GM12878 (cell line): ENCODE data around the gene WFDC6. TPM values are rescaled to one million over a fixed set of nuclear protein-coding genes. Genes with fewer than 3 reads are reported as not detected.

ENCODE experiments used
- ATAC-seq: fragments of 200-7000 bp; cut with Tn5 transposase; 3 replicates; pipeline ENCODE4 v1.9.1; 2020; ENCODE audit warnings: mild to moderate bottlenecking, moderate library complexity
- BruUV-seq: library from RNA; stranded (reverse); fragments of 400-500 nt; replicated peaks from 2 replicates; lab custom pipeline; 2021; lab: Mats Ljungman, UMichigan
- CTCF ChIA-PET: fragments of 300-600 bp; sonication (Branson Sonifier 250); formaldehyde crosslinking; extraction: SDS; loops from one replicate; lab custom pipeline; 2021; ENCODE audit warnings: inconsistent platforms; lab: Yijun Ruan, JAX
- POLR2A ChIA-PET: fragments of 350-600 bp; formaldehyde crosslinking; extraction: SDS; loops from one replicate; lab custom pipeline; 2021; ENCODE audit warnings: inconsistent platforms; lab: Charles Lee
- RAD21 ChIA-PET: fragments of 300-600 bp; sonication (Branson Sonifier 250); formaldehyde crosslinking; loops from one replicate; lab custom pipeline; 2023; ENCODE audit warnings: antibody characterized with exemption; ENCODE audit not compliant: unreplicated experiment; lab: Charles Lee
- SMC1A ChIA-PET: fragments of 300-600 bp; sonication (Branson Sonifier 250); formaldehyde crosslinking; loops from one replicate; lab custom pipeline; 2023; ENCODE audit not compliant: unreplicated experiment, uncharacterized antibody; lab: Charles Lee
- DNase-seq: peaks from one replicate; pipeline ENCODE4 v3.0.0-alpha.2; 2011; ENCODE audit warnings: low read depth, low spot score
- FAIRE-seq: peaks from 3 replicates; lab custom pipeline; 2011; peaks lifted over from hg19 to GRCh38; lab: Jason Lieb, UNC
- H2AFZ ChIP-seq: 2 replicates; pipeline ENCODE4 v1.6.0; 2011; ENCODE audit warnings: low read depth, low read length, control low read depth; ENCODE audit not compliant: control insufficient read depth
- H3K27ac ChIP-seq: 2 replicates; pipeline ENCODE4 v1.5.1; 2011; ENCODE audit warnings: control low read depth; ENCODE audit not compliant: control insufficient read depth, insufficient read depth
- H3K27me3 ChIP-seq, 2 experiments: replicated peaks in 1 of 2; 2 replicates each; pipeline versions ENCODE4 v1.6.0 to v1.6.1; 2011; ENCODE audit warnings: low read length in 1 of 2; ENCODE audit not compliant: control insufficient read depth in 2 of 2, insufficient read depth in 2 of 2
- H3K36me3 ChIP-seq, 2 experiments: 2 replicates each; pipeline ENCODE4 v1.5.1; 2011; ENCODE audit warnings: low read length in 1 of 2; ENCODE audit not compliant: control insufficient read depth in 2 of 2, insufficient read depth in 2 of 2
- H3K4me1 ChIP-seq: 2 replicates; pipeline ENCODE4 v1.6.1; 2011; ENCODE audit warnings: mild to moderate bottlenecking, low read length, moderate library complexity, mixed read lengths; ENCODE audit not compliant: control insufficient read depth, insufficient read depth
- H3K4me2 ChIP-seq: 2 replicates; pipeline ENCODE4 v1.6.0; 2011; ENCODE audit warnings: control low read depth; ENCODE audit not compliant: control insufficient read depth, insufficient read depth
- H3K4me3 ChIP-seq: fragments of 200-600 bp; sonication (generic); 2 replicates; pipeline ENCODE4 v1.5.1; 2016
- H3K79me2 ChIP-seq: 2 replicates; pipeline ENCODE4 v1.6.0; 2011; ENCODE audit warnings: low read length; ENCODE audit not compliant: control insufficient read depth, insufficient read depth
- H3K9ac ChIP-seq: 2 replicates; pipeline ENCODE4 v1.8.0; 2011; ENCODE audit warnings: low read length, control low read depth, mixed read lengths; ENCODE audit not compliant: control insufficient read depth, insufficient read depth
- H3K9me3 ChIP-seq: replicated peaks from 3 replicates; pipeline ENCODE4 v1.5.1; 2011; ENCODE audit warnings: mild to moderate bottlenecking, low read length; ENCODE audit not compliant: control insufficient read depth, insufficient read depth
- H4K20me1 ChIP-seq: 2 replicates; pipeline ENCODE4 v1.6.0; 2011; ENCODE audit not compliant: control insufficient read depth, insufficient read depth
- EED ChIP-seq: sonication (generic); IDR thresholded peaks from 2 replicates; pipeline ENCODE4 v1.6.1; 2016; ENCODE audit warnings: antibody characterized with exemption, low read depth
- HDGF ChIP-seq: fragments of 450-650 bp; IDR thresholded peaks from 2 replicates; pipeline ENCODE4 v1.6.1; 2016; ENCODE audit warnings: antibody characterized with exemption
- IKZF2 ChIP-seq, 2 experiments: fragments of 450-650 bp; IDR thresholded peaks; 2 replicates each; pipeline ENCODE4 v1.6.1; 2017; ENCODE audit warnings: mild to moderate bottlenecking in 2 of 2, moderate library complexity in 2 of 2
- KLF5 ChIP-seq: fragments of 450-650 bp; IDR thresholded peaks from 2 replicates; pipeline ENCODE4 v1.6.1; 2014; ENCODE audit warnings: mild to moderate bottlenecking; ENCODE audit not compliant: partially characterized antibody
- MXI1 ChIP-seq: fragments of 150-350 bp; IDR thresholded peaks from 2 replicates; pipeline ENCODE4 v1.6.1; 2011; ENCODE audit warnings: low read depth, mild to moderate bottlenecking, inconsistent platforms, low read length, improper control_type of control experiment
- RAD21 ChIP-seq: IDR thresholded peaks from 2 replicates; pipeline ENCODE4 v1.6.1; 2011; ENCODE audit warnings: mild to moderate bottlenecking, low read depth, low read length, moderate library complexity; ENCODE audit not compliant: insufficient read depth
- TARDBP ChIP-seq: IDR thresholded peaks from 2 replicates; pipeline ENCODE4 v1.6.1; 2016; ENCODE audit warnings: borderline replicate concordance
- TBL1XR1 ChIP-seq: IDR thresholded peaks from 2 replicates; pipeline ENCODE4 v1.6.1; 2012; ENCODE audit warnings: low read depth, low read length, improper control_type of control experiment
- YBX1 ChIP-seq: fragments of 450-650 bp; IDR thresholded peaks from 2 replicates; pipeline ENCODE4 v1.6.1; 2016; ENCODE audit warnings: antibody characterized with exemption
- WGBS: methylation state at CpG from one replicate; pipeline ENCODE4 v1.1.6; 2016; ENCODE audit warnings: low lambda C conversion rate; ENCODE audit not compliant: insufficient replicate concordance, insufficient coverage; ENCODE audit errors: missing lambda C conversion rate; 5-methylcytosine and 5-hydroxymethylcytosine counted together
- in situ Hi-C: fragments of 300-500 bp; cut with MboI; formaldehyde crosslinking; loops from 9 replicates; pipeline ENCODE4 v1.14.3; 2018; ENCODE audit warnings: mixed read lengths
- intact Hi-C: fragments of 100-400 bp; cut with micrococcal nuclease; formaldehyde crosslinking; loops from one replicate; pipeline ENCODE4 v1.14.2; 2022; ENCODE audit not compliant: unreplicated experiment
- polyA plus RNA-seq, 11 experiments: library from polyadenylated mRNA; depleted of rRNA in 4 of 11; unstranded in 6 of 11; stranded (reverse) in 5 of 11; fragments of >200 nt; fragmentation: Nextera tagmentation in 4 of 11; fragmentation: Illumina TruSeq in 1 of 11; extraction: Ambion mirVana in 4 of 11; extraction: Trizol in 1 of 11; gene quantifications; 1 replicate in 1 of 11; 2 replicates in 10 of 11; pipeline versions ENCODE4 v1.2.1 to v1.2.3, GENCODE V29; 2011 to 2016; ENCODE audit warnings: inconsistent platforms in 2 of 11, missing spikeins in 2 of 11, low read depth in 1 of 11
- small RNA-seq: library from RNA; depleted of rRNA; stranded (forward); fragments of <200 nt; gene quantifications from one replicate; pipeline ENCODE3, GENCODE V24; 2014
- total RNA-seq, 4 experiments: library from RNA; depleted of rRNA in 3 of 4; stranded (reverse); fragments of >200 nt in 3 of 4; fragmentation: Illumina TruSeq in 1 of 4; extraction: Trizol in 1 of 4; gene quantifications; 2 replicates each; pipeline versions ENCODE4 v1.2.1 to v1.2.3, GENCODE V29; 2013 to 2021
- TF ChIP-seq, protein P1 (sequence below): fragments of 450-650 bp; IDR thresholded peaks from 2 replicates; pipeline ENCODE4 v1.6.1; 2017; ENCODE audit warnings: antibody characterized with exemption, mild to moderate bottlenecking, moderate library complexity
- TF ChIP-seq, protein P2 (sequence below): fragments of 450-650 bp; IDR thresholded peaks from 2 replicates; pipeline ENCODE4 v1.6.1; 2018; ENCODE audit warnings: borderline replicate concordance, mild to moderate bottlenecking; ENCODE audit not compliant: partially characterized antibody

Gene WFDC6
- total and polyA plus RNA-seq, 10 of the 15 experiments (the other 5 are each of a cell fraction or from before 2014, with no cell fraction given), result not detected

DNA sequence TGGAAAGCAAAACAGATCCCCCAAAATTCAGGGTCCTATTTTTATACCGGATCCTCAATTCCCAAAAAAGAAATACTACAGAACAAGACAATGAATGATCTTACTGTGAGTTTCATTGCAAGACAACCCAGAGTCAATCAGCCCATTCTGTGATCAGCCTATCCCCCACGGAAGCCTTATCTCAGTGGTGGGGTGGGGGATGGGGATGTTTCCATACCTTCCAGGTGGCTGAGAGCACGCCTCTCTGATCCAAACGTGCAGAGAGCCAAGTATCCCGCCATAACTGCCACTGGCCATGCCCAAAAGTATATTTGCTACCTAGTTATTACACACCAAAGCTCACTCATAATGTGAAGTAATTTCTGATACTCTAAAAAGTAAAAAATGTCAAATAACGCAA is 54.6 kb downstream of the WFDC6 start:
- no TSS peak for BruUV-seq
- WGBS, result 23% methylated on average over 6 of the region's 6 CpGs
- Histone ChIP-seq H4K20me1 (no peaks in the 10 kb centered on the region), H3K27ac (no peak overlapping the region), H3K4me1 (no peaks in the 10 kb centered on the region), H3K27me3 (peaks cover 2 to 3% of the 10 kb centered on the region in 2 experiments; a peak in 3 of 4 replicates), H3K79me2 (no peaks in the 10 kb centered on the region), H3K4me3 (no peak overlapping the region), H3K36me3 (no peaks in the 10 kb centered on the region), H3K9me3 (no peaks in the 10 kb centered on the region), H2AFZ (no peak overlapping the region), H3K9ac (no peak overlapping the region), H3K4me2 (no peak overlapping the region)
- intact Hi-C loops (no loop called here), in situ Hi-C loops (no loop called here)
- DNase-seq (no peak), ATAC-seq (no peak), FAIRE-seq (no peak)
- POLR2A ChIA-PET, result no interaction called here
- TF ChIP-seq TARDBP (no peak), KLF5 (no peak), YBX1 (no peak), HDGF (no peak), RAD21 (no peak), TBL1XR1 (no peak), IKZF2 (IDR thresholded peaks at IDR 0.05) (no peak), MXI1 (no peak), EED (no peak)
- TF ChIP-seq, protein P1, sequence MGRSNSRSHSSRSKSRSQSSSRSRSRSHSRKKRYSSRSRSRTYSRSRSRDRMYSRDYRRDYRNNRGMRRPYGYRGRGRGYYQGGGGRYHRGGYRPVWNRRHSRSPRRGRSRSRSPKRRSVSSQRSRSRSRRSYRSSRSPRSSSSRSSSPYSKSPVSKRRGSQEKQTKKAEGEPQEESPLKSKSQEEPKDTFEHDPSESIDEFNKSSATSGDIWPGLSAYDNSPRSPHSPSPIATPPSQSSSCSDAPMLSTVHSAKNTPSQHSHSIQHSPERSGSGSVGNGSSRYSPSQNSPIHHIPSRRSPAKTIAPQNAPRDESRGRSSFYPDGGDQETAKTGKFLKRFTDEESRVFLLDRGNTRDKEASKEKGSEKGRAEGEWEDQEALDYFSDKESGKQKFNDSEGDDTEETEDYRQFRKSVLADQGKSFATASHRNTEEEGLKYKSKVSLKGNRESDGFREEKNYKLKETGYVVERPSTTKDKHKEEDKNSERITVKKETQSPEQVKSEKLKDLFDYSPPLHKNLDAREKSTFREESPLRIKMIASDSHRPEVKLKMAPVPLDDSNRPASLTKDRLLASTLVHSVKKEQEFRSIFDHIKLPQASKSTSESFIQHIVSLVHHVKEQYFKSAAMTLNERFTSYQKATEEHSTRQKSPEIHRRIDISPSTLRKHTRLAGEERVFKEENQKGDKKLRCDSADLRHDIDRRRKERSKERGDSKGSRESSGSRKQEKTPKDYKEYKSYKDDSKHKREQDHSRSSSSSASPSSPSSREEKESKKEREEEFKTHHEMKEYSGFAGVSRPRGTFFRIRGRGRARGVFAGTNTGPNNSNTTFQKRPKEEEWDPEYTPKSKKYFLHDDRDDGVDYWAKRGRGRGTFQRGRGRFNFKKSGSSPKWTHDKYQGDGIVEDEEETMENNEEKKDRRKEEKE, result no peak
- TF ChIP-seq, protein P2, sequence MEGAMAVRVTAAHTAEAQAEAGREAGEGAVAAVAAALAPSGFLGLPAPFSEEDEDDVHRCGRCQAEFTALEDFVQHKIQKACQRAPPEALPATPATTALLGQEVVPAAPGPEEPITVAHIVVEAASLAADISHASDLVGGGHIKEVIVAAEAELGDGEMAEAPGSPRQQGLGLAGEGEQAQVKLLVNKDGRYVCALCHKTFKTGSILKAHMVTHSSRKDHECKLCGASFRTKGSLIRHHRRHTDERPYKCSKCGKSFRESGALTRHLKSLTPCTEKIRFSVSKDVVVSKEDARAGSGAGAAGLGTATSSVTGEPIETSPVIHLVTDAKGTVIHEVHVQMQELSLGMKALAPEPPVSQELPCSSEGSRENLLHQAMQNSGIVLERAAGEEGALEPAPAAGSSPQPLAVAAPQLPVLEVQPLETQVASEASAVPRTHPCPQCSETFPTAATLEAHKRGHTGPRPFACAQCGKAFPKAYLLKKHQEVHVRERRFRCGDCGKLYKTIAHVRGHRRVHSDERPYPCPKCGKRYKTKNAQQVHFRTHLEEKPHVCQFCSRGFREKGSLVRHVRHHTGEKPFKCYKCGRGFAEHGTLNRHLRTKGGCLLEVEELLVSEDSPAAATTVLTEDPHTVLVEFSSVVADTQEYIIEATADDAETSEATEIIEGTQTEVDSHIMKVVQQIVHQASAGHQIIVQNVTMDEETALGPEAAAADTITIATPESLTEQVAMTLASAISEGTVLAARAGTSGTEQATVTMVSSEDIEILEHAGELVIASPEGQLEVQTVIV, result no peak
- RAD21 ChIA-PET, result no interaction called here
- CTCF ChIA-PET, result interaction anchor here (0.7 to 1.4 kb wide), 5 partner anchors 26 to 286 kb away, joined by 3 to 7 read pairs (median 4); no protein-coding TSS in a partner anchor
- SMC1A ChIA-PET, result interaction anchor here (1.0 kb wide), 1 partner anchor 286 kb away, joined by 3 read pairs; no protein-coding TSS in a partner anchor

Small RNA genes lying within 50 kb of the gene (small RNA-seq; reads per million reads assigned to genes)
- gene AL031663.1, result not detected
- not detected for gene HSPD1P21
- not detected for gene RNA5SP485

Other genes starting within 250 kb of the WFDC6 start
Only the 7 nearest of the 17 such genes appear.
- 35.7 and 45.0 TPM in 2 replicates for gene PIGT, start 123.3 kb downstream of the WFDC6 start, total RNA-seq (2014; rRNA removed)
- gene PIGT, start 123.3 kb downstream of the WFDC6 start, total RNA-seq (2014; rRNA removed; fragmentation: Illumina TruSeq; extraction: Trizol), result 15.5 and 18.6 TPM in 2 replicates
- gene PIGT, start 123.3 kb downstream of the WFDC6 start, total RNA-seq (2021), result 39.5 and 45.2 TPM in 2 replicates
- gene PIGT, start 123.3 kb downstream of the WFDC6 start, polyA plus RNA-seq (2011; rRNA removed), result 8.0 and 24.1 TPM in 2 replicates
- gene PIGT, start 123.3 kb downstream of the WFDC6 start, polyA plus RNA-seq (2014; fragmentation: Illumina TruSeq; extraction: Trizol), result 29.4 and 41.9 TPM in 2 replicates
- gene PIGT, start 123.3 kb downstream of the WFDC6 start, polyA plus RNA-seq (2014; fragmentation: Nextera tagmentation; extraction: Ambion mirVana), result 10 to 100 TPM; 19.1 to 27.5 TPM
- gene PIGT, start 123.3 kb downstream of the WFDC6 start, polyA plus RNA-seq (2014; rRNA removed), result 28.6 and 33.5 TPM in 2 replicates
- 10 to 100 TPM; 56.5 to 66.0 TPM for gene PIGT, start 123.3 kb downstream of the WFDC6 start, polyA plus RNA-seq (2016; fragmentation: Nextera tagmentation; extraction: Ambion mirVana)
- not detected in 2 replicates for gene WFDC2, start 69.7 kb downstream of the WFDC6 start, total RNA-seq (2014; rRNA removed)
- gene WFDC2, start 69.7 kb downstream of the WFDC6 start, total RNA-seq (2014; rRNA removed; fragmentation: Illumina TruSeq; extraction: Trizol), result not detected in 2 replicates
- not detected in 2 replicates for gene WFDC2, start 69.7 kb downstream of the WFDC6 start, total RNA-seq (2021)
- gene WFDC2, start 69.7 kb downstream of the WFDC6 start, polyA plus RNA-seq (2011; rRNA removed), result not detected in 2 replicates
- gene WFDC2, start 69.7 kb downstream of the WFDC6 start, polyA plus RNA-seq (2014; fragmentation: Illumina TruSeq; extraction: Trizol), result not detected in 2 replicates
- under 1 TPM in 1 of 2 experiments, not detected in 1; 0.13 TPM for gene WFDC2, start 69.7 kb downstream of the WFDC6 start, polyA plus RNA-seq (2014; fragmentation: Nextera tagmentation; extraction: Ambion mirVana)
- gene WFDC2, start 69.7 kb downstream of the WFDC6 start, polyA plus RNA-seq (2014; rRNA removed), result not detected in 2 replicates
- not detected for gene WFDC2, start 69.7 kb downstream of the WFDC6 start, polyA plus RNA-seq (2016; fragmentation: Nextera tagmentation; extraction: Ambion mirVana)
- gene SPINT3, start 23.9 kb downstream of the WFDC6 start, total RNA-seq (2014; rRNA removed), result not detected in 2 replicates
- not detected in 2 replicates for gene SPINT3, start 23.9 kb downstream of the WFDC6 start, total RNA-seq (2014; rRNA removed; fragmentation: Illumina TruSeq; extraction: Trizol)
- not detected in 2 replicates for gene SPINT3, start 23.9 kb downstream of the WFDC6 start, total RNA-seq (2021)
- not detected in 2 replicates for gene SPINT3, start 23.9 kb downstream of the WFDC6 start, polyA plus RNA-seq (2011; rRNA removed)
- gene SPINT3, start 23.9 kb downstream of the WFDC6 start, polyA plus RNA-seq (2014; fragmentation: Illumina TruSeq; extraction: Trizol), result not detected in 2 replicates
- not detected for gene SPINT3, start 23.9 kb downstream of the WFDC6 start, polyA plus RNA-seq (2014; fragmentation: Nextera tagmentation; extraction: Ambion mirVana)
- gene SPINT3, start 23.9 kb downstream of the WFDC6 start, polyA plus RNA-seq (2014; rRNA removed), result not detected in 2 replicates
- not detected for gene SPINT3, start 23.9 kb downstream of the WFDC6 start, polyA plus RNA-seq (2016; fragmentation: Nextera tagmentation; extraction: Ambion mirVana)
- gene EPPIN, start 7.9 kb upstream of the WFDC6 start, total RNA-seq (2014; rRNA removed), result not detected in 2 replicates
- gene EPPIN, start 7.9 kb upstream of the WFDC6 start, total RNA-seq (2014; rRNA removed; fragmentation: Illumina TruSeq; extraction: Trizol), result not detected in 2 replicates
- not detected in 2 replicates for gene EPPIN, start 7.9 kb upstream of the WFDC6 start, total RNA-seq (2021)
- gene EPPIN, start 7.9 kb upstream of the WFDC6 start, polyA plus RNA-seq (2011; rRNA removed), result not detected in 2 replicates
- gene EPPIN, start 7.9 kb upstream of the WFDC6 start, polyA plus RNA-seq (2014; fragmentation: Illumina TruSeq; extraction: Trizol), result not detected in 2 replicates
- not detected for gene EPPIN, start 7.9 kb upstream of the WFDC6 start, polyA plus RNA-seq (2014; fragmentation: Nextera tagmentation; extraction: Ambion mirVana)
- not detected in 2 replicates for gene EPPIN, start 7.9 kb upstream of the WFDC6 start, polyA plus RNA-seq (2014; rRNA removed)
- gene EPPIN, start 7.9 kb upstream of the WFDC6 start, polyA plus RNA-seq (2016; fragmentation: Nextera tagmentation; extraction: Ambion mirVana), result not detected
- gene WFDC8, start 39.8 kb upstream of the WFDC6 start, total RNA-seq (2014; rRNA removed), result not detected in 2 replicates
- not detected in 2 replicates for gene WFDC8, start 39.8 kb upstream of the WFDC6 start, total RNA-seq (2014; rRNA removed; fragmentation: Illumina TruSeq; extraction: Trizol)
- gene WFDC8, start 39.8 kb upstream of the WFDC6 start, total RNA-seq (2021), result not detected in 2 replicates
- gene WFDC8, start 39.8 kb upstream of the WFDC6 start, polyA plus RNA-seq (2011; rRNA removed), result not detected in 2 replicates
- not detected in 2 replicates for gene WFDC8, start 39.8 kb upstream of the WFDC6 start, polyA plus RNA-seq (2014; fragmentation: Illumina TruSeq; extraction: Trizol)
- not detected for gene WFDC8, start 39.8 kb upstream of the WFDC6 start, polyA plus RNA-seq (2014; fragmentation: Nextera tagmentation; extraction: Ambion mirVana)
- gene WFDC8, start 39.8 kb upstream of the WFDC6 start, polyA plus RNA-seq (2014; rRNA removed), result not detected in 2 replicates
- not detected for gene WFDC8, start 39.8 kb upstream of the WFDC6 start, polyA plus RNA-seq (2016; fragmentation: Nextera tagmentation; extraction: Ambion mirVana)
- not detected in 2 replicates for gene WFDC10A, start 90.3 kb upstream of the WFDC6 start, total RNA-seq (2014; rRNA removed)
- not detected in 2 replicates for gene WFDC10A, start 90.3 kb upstream of the WFDC6 start, total RNA-seq (2014; rRNA removed; fragmentation: Illumina TruSeq; extraction: Trizol)
- gene WFDC10A, start 90.3 kb upstream of the WFDC6 start, total RNA-seq (2021), result not detected in 2 replicates
- not detected in 2 replicates for gene WFDC10A, start 90.3 kb upstream of the WFDC6 start, polyA plus RNA-seq (2011; rRNA removed)
- gene WFDC10A, start 90.3 kb upstream of the WFDC6 start, polyA plus RNA-seq (2014; fragmentation: Illumina TruSeq; extraction: Trizol), result not detected in 2 replicates
- not detected for gene WFDC10A, start 90.3 kb upstream of the WFDC6 start, polyA plus RNA-seq (2014; fragmentation: Nextera tagmentation; extraction: Ambion mirVana)
- not detected in 2 replicates for gene WFDC10A, start 90.3 kb upstream of the WFDC6 start, polyA plus RNA-seq (2014; rRNA removed)
- not detected for gene WFDC10A, start 90.3 kb upstream of the WFDC6 start, polyA plus RNA-seq (2016; fragmentation: Nextera tagmentation; extraction: Ambion mirVana)
- not detected in 2 replicates for gene WFDC9, start 91.8 kb upstream of the WFDC6 start, total RNA-seq (2014; rRNA removed)
- not detected in 2 replicates for gene WFDC9, start 91.8 kb upstream of the WFDC6 start, total RNA-seq (2014; rRNA removed; fragmentation: Illumina TruSeq; extraction: Trizol)
- gene WFDC9, start 91.8 kb upstream of the WFDC6 start, total RNA-seq (2021), result not detected in 2 replicates
- not detected in 2 replicates for gene WFDC9, start 91.8 kb upstream of the WFDC6 start, polyA plus RNA-seq (2011; rRNA removed)
- not detected in 2 replicates for gene WFDC9, start 91.8 kb upstream of the WFDC6 start, polyA plus RNA-seq (2014; fragmentation: Illumina TruSeq; extraction: Trizol)
- gene WFDC9, start 91.8 kb upstream of the WFDC6 start, polyA plus RNA-seq (2014; fragmentation: Nextera tagmentation; extraction: Ambion mirVana), result not detected
- gene WFDC9, start 91.8 kb upstream of the WFDC6 start, polyA plus RNA-seq (2014; rRNA removed), result not detected in 2 replicates
- not detected for gene WFDC9, start 91.8 kb upstream of the WFDC6 start, polyA plus RNA-seq (2016; fragmentation: Nextera tagmentation; extraction: Ambion mirVana)